WTC11 (cell line): ENCODE measurements around the gene STN1. TPM values are rescaled to one million over a fixed set of nuclear protein-coding genes. Genes with fewer than 3 reads are reported as not detected.

ENCODE experiments used
- ATAC-seq: fragments of 200-7000 bp; cut with Tn5 transposase; 2 replicates; pipeline ENCODE4 v1.10.0; 2021; ENCODE audit warnings: mild to moderate bottlenecking, moderate library complexity
- CTCF ChIA-PET: fragments of 300-600 bp; sonication (Branson Sonifier 250); formaldehyde crosslinking; loops from one replicate; lab custom pipeline; 2021; ENCODE audit warnings: antibody characterized with exemption; lab: Charles Lee
- POLR2A ChIA-PET: fragments of 350-600 bp; sonication (Branson Sonifier 250); formaldehyde crosslinking; loops from one replicate; lab custom pipeline; 2021; ENCODE audit warnings: antibody characterized with exemption; lab: Charles Lee
- DNase-seq: peaks from one replicate; pipeline ENCODE4 v3.0.0; 2021; ENCODE audit warnings: low spot score
- H3K27ac Mint-ChIP-seq: 2 replicates; pipeline ENCODE4 v1.8.0; 2021; ENCODE audit warnings: mixed read lengths
- H3K27me3 Mint-ChIP-seq: 2 replicates; pipeline ENCODE4 v1.8.0; 2021; ENCODE audit warnings: low read depth, mild to moderate bottlenecking, moderate library complexity, mixed read lengths
- H3K36me3 Mint-ChIP-seq: 2 replicates; pipeline ENCODE4 v1.8.0; 2021; ENCODE audit warnings: mixed read lengths
- H3K4me1 Mint-ChIP-seq: 2 replicates; pipeline ENCODE4 v1.8.0; 2022; ENCODE audit warnings: mixed read lengths
- H3K4me3 Mint-ChIP-seq: 2 replicates; pipeline ENCODE4 v1.8.0; 2021; ENCODE audit warnings: mild to moderate bottlenecking, moderate library complexity, mixed read lengths
- H3K9me3 Mint-ChIP-seq: 2 replicates; pipeline ENCODE4 v1.8.0; 2021; ENCODE audit warnings: mixed read lengths
- ATF1 ChIP-seq: sonication (generic); formaldehyde crosslinking; IDR thresholded peaks from 2 replicates; pipeline ENCODE4 v1.8.1; 2023; ENCODE audit warnings: mild to moderate bottlenecking, moderate library complexity, missing genetic modification reagents
- ATF2 ChIP-seq: sonication (generic); formaldehyde crosslinking; IDR thresholded peaks from 2 replicates; pipeline ENCODE4 v1.8.1; 2022; ENCODE audit warnings: low read depth, missing genetic modification reagents, borderline replicate concordance
- ELF4 ChIP-seq: sonication (generic); formaldehyde crosslinking; IDR thresholded peaks from 2 replicates; pipeline ENCODE4 v1.8.1; 2022; ENCODE audit warnings: low read depth, mild to moderate bottlenecking, moderate library complexity, missing genetic modification reagents
- ESRRA ChIP-seq: sonication (generic); formaldehyde crosslinking; IDR thresholded peaks from 2 replicates; pipeline ENCODE4 v1.8.1; 2022; ENCODE audit warnings: mild to moderate bottlenecking, missing genetic modification reagents, borderline replicate concordance
- FOXP1 ChIP-seq: sonication (generic); formaldehyde crosslinking; IDR thresholded peaks from 2 replicates; pipeline ENCODE4 v1.8.0; 2022; ENCODE audit warnings: missing genetic modification reagents, mild to moderate bottlenecking, moderate library complexity, borderline replicate concordance
- HMGXB4 ChIP-seq: sonication (generic); formaldehyde crosslinking; IDR thresholded peaks from 2 replicates; pipeline ENCODE4 v1.8.1; 2023; ENCODE audit warnings: mild to moderate bottlenecking, moderate library complexity, missing genetic modification reagents
- ZNF232 ChIP-seq: sonication (generic); formaldehyde crosslinking; IDR thresholded peaks from 2 replicates; pipeline ENCODE4 v1.8.0; 2022; ENCODE audit warnings: mild to moderate bottlenecking, missing genetic modification reagents
- ZNF423 ChIP-seq: fragments of 250-450 bp; sonication (Bioruptor Pico); IDR thresholded peaks from 2 replicates; pipeline ENCODE4 v2.1.2; 2022; ENCODE audit warnings: mild to moderate bottlenecking, moderate library complexity
- total RNA-seq: library from RNA; stranded (reverse); gene quantifications from 3 replicates; pipeline ENCODE4 v1.2.3, GENCODE V29; 2021
- TF ChIP-seq, protein P1 (sequence below): fragments of 250-450 bp; sonication (Bioruptor Pico); IDR thresholded peaks from 2 replicates; pipeline ENCODE4 v1.9.0; 2021; ENCODE audit warnings: mild to moderate bottlenecking, borderline replicate concordance
- TF ChIP-seq, protein P2 (sequence below): fragments of 200-600 bp; IDR thresholded peaks from 2 replicates; pipeline ENCODE4 v1.8.0; 2022; ENCODE audit warnings: antibody characterized with exemption
- TF ChIP-seq, protein P3 (sequence below): sonication (generic); formaldehyde crosslinking; IDR thresholded peaks from 2 replicates; pipeline ENCODE4 v1.8.0; 2023; ENCODE audit warnings: mild to moderate bottlenecking, missing genetic modification reagents
- TF ChIP-seq, protein P4 (sequence below): sonication (generic); formaldehyde crosslinking; IDR thresholded peaks from 2 replicates; pipeline ENCODE4 v1.8.1; 2022; ENCODE audit warnings: missing genetic modification reagents, borderline replicate concordance

Gene STN1
- total RNA-seq, 1 experiment from 2014 or later: 13.9 TPM

- TF ChIP-seq, protein P1, sequence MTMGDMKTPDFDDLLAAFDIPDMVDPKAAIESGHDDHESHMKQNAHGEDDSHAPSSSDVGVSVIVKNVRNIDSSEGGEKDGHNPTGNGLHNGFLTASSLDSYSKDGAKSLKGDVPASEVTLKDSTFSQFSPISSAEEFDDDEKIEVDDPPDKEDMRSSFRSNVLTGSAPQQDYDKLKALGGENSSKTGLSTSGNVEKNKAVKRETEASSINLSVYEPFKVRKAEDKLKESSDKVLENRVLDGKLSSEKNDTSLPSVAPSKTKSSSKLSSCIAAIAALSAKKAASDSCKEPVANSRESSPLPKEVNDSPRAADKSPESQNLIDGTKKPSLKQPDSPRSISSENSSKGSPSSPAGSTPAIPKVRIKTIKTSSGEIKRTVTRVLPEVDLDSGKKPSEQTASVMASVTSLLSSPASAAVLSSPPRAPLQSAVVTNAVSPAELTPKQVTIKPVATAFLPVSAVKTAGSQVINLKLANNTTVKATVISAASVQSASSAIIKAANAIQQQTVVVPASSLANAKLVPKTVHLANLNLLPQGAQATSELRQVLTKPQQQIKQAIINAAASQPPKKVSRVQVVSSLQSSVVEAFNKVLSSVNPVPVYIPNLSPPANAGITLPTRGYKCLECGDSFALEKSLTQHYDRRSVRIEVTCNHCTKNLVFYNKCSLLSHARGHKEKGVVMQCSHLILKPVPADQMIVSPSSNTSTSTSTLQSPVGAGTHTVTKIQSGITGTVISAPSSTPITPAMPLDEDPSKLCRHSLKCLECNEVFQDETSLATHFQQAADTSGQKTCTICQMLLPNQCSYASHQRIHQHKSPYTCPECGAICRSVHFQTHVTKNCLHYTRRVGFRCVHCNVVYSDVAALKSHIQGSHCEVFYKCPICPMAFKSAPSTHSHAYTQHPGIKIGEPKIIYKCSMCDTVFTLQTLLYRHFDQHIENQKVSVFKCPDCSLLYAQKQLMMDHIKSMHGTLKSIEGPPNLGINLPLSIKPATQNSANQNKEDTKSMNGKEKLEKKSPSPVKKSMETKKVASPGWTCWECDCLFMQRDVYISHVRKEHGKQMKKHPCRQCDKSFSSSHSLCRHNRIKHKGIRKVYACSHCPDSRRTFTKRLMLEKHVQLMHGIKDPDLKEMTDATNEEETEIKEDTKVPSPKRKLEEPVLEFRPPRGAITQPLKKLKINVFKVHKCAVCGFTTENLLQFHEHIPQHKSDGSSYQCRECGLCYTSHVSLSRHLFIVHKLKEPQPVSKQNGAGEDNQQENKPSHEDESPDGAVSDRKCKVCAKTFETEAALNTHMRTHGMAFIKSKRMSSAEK (CRISPR knock-in tag): no peak
- TF ChIP-seq ZNF423 (CRISPR knock-in tag): no peak
- TF ChIP-seq ATF1 (CRISPR knock-in tag): no peak
Measured at GRCh38 chr10:103852856-103853255, 65.1 kb downstream of the STN1 start (continued).

DNA sequence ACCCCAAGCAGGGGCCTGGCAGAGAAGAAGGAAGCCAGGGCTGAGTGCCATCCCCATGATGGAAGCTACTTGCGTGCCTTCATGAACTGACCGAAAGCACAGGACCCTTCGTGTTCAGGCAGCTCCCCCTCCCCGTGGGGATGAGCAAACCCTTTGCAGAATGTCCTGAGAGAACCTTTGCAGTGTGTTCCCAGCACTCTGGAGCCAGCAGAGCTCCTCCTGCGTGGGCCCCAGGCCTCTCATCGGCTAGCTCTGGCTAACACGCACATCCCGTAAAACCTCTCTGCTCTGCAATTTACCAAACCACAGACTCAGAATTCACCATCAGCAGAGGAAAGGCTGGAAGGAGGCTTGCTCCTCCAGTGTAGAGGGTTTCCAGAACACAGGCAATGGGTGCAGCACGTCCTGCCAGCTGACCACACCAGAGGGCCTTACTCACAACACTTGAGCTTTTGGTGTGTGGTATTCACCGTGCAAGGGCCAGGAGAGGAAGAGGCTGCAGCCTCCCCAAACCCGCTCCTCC is 65.7 kb downstream of the STN1 start:
- Mint-ChIP-seq H3K4me3 (no peak overlapping the region), H3K27me3 (peaks cover 36% of the 10 kb centered on the region), H3K27ac (no peak overlapping the region), H3K36me3 (no peaks in the 10 kb centered on the region), H3K9me3 (no peaks in the 10 kb centered on the region), H3K4me1 (peaks cover 37% of the 10 kb centered on the region)
- no peak for TF ChIP-seq FOXP1 (CRISPR knock-in tag)
- TF ChIP-seq ESRRA (CRISPR knock-in tag): no peak
- TF ChIP-seq, protein P2, sequence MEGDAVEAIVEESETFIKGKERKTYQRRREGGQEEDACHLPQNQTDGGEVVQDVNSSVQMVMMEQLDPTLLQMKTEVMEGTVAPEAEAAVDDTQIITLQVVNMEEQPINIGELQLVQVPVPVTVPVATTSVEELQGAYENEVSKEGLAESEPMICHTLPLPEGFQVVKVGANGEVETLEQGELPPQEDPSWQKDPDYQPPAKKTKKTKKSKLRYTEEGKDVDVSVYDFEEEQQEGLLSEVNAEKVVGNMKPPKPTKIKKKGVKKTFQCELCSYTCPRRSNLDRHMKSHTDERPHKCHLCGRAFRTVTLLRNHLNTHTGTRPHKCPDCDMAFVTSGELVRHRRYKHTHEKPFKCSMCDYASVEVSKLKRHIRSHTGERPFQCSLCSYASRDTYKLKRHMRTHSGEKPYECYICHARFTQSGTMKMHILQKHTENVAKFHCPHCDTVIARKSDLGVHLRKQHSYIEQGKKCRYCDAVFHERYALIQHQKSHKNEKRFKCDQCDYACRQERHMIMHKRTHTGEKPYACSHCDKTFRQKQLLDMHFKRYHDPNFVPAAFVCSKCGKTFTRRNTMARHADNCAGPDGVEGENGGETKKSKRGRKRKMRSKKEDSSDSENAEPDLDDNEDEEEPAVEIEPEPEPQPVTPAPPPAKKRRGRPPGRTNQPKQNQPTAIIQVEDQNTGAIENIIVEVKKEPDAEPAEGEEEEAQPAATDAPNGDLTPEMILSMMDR: no peak
- no peak for TF ChIP-seq ATF2 (CRISPR knock-in tag)
- no peak for TF ChIP-seq HMGXB4 (CRISPR knock-in tag)
- no peak for TF ChIP-seq ZNF232 (CRISPR knock-in tag)
- TF ChIP-seq, protein P3, sequence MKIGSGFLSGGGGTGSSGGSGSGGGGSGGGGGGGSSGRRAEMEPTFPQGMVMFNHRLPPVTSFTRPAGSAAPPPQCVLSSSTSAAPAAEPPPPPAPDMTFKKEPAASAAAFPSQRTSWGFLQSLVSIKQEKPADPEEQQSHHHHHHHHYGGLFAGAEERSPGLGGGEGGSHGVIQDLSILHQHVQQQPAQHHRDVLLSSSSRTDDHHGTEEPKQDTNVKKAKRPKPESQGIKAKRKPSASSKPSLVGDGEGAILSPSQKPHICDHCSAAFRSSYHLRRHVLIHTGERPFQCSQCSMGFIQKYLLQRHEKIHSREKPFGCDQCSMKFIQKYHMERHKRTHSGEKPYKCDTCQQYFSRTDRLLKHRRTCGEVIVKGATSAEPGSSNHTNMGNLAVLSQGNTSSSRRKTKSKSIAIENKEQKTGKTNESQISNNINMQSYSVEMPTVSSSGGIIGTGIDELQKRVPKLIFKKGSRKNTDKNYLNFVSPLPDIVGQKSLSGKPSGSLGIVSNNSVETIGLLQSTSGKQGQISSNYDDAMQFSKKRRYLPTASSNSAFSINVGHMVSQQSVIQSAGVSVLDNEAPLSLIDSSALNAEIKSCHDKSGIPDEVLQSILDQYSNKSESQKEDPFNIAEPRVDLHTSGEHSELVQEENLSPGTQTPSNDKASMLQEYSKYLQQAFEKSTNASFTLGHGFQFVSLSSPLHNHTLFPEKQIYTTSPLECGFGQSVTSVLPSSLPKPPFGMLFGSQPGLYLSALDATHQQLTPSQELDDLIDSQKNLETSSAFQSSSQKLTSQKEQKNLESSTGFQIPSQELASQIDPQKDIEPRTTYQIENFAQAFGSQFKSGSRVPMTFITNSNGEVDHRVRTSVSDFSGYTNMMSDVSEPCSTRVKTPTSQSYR: no peak
- TF ChIP-seq, protein P4, sequence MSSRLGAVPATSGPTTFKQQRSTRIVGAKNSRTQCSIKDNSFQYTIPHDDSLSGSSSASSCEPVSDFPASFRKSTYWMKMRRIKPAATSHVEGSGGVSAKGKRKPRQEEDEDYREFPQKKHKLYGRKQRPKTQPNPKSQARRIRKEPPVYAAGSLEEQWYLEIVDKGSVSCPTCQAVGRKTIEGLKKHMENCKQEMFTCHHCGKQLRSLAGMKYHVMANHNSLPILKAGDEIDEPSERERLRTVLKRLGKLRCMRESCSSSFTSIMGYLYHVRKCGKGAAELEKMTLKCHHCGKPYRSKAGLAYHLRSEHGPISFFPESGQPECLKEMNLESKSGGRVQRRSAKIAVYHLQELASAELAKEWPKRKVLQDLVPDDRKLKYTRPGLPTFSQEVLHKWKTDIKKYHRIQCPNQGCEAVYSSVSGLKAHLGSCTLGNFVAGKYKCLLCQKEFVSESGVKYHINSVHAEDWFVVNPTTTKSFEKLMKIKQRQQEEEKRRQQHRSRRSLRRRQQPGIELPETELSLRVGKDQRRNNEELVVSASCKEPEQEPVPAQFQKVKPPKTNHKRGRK (CRISPR knock-in tag): no peak
- TF ChIP-seq, protein P1 (CRISPR knock-in tag): no peak
- no peak for TF ChIP-seq ELF4
- CTCF ChIA-PET: interaction anchor here (0.8 to 6.4 kb wide), 3 partner anchors 36 to 140 kb away, joined by 3 to 64 read pairs (median 3); no protein-coding TSS in a partner anchor
- DNase-seq (no peak), ATAC-seq (no peak)
- POLR2A ChIA-PET: no interaction called here
